Measurements from ENCODE around the gene ACRV1. TPM values are rescaled to one million over a fixed set of nuclear protein-coding genes. Genes with fewer than 3 reads are reported as not detected.

ACRV1 gene
- total RNA-seq, 1 experiment from 2014 or later, result 0.26 TPM

DNA sequence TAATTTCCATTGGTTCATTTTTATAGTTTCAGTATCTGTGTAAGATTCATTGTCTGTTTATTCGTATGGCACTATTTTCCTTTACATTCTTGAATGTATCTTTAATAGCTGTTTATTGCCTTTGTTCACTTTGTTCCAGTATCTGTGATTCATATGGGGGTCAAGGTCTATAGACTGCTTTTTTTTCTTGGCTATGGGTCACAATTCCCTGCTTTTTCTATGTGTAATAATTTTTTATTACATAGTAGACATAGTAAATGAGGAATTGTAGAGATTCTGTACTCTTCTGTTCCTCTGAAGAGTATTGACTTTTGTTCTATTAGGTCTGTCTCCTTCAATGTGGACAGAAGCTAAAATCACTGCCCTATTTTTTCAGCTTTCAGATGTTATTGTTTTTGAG is 10.5 kb downstream of the ACRV1 start:
- ChIA-PET POLR2A (interaction anchor here (1.2 kb wide), 1 partner anchor 49 kb away, joined by 3 read pairs; no protein-coding TSS in a partner anchor), CTCF (no interaction called here)
- no peak overlapping the region for H3K4me3 ChIP-seq (ENCODE audit: low read depth in 2 of 2, low read length in 2 of 2)
- no peak overlapping the region for H3K27ac ChIP-seq (ENCODE audit: low read length)
- in situ Hi-C loops (cut with HindIII; ENCODE audit: low pct_unique_long_range_greater_than_20kb, low sequenced_read_pairs), result no loop called here
- no peak for ATAC-seq
- intact Hi-C loops (cut with micrococcal nuclease; ENCODE audit: unreplicated experiment), result no loop called here
- no TSS peak for BruUV-seq (replicated peaks)
- TF ChIP-seq SIN3A (IDR thresholded peaks at IDR 0.05; ENCODE audit: borderline replicate concordance, insufficient read depth, low read depth, low read length), result no peak
- TF ChIP-seq, protein P1, sequence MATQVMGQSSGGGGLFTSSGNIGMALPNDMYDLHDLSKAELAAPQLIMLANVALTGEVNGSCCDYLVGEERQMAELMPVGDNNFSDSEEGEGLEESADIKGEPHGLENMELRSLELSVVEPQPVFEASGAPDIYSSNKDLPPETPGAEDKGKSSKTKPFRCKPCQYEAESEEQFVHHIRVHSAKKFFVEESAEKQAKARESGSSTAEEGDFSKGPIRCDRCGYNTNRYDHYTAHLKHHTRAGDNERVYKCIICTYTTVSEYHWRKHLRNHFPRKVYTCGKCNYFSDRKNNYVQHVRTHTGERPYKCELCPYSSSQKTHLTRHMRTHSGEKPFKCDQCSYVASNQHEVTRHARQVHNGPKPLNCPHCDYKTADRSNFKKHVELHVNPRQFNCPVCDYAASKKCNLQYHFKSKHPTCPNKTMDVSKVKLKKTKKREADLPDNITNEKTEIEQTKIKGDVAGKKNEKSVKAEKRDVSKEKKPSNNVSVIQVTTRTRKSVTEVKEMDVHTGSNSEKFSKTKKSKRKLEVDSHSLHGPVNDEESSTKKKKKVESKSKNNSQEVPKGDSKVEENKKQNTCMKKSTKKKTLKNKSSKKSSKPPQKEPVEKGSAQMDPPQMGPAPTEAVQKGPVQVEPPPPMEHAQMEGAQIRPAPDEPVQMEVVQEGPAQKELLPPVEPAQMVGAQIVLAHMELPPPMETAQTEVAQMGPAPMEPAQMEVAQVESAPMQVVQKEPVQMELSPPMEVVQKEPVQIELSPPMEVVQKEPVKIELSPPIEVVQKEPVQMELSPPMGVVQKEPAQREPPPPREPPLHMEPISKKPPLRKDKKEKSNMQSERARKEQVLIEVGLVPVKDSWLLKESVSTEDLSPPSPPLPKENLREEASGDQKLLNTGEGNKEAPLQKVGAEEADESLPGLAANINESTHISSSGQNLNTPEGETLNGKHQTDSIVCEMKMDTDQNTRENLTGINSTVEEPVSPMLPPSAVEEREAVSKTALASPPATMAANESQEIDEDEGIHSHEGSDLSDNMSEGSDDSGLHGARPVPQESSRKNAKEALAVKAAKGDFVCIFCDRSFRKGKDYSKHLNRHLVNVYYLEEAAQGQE (IDR thresholded peaks at IDR 0.05; ENCODE audit: insufficient read depth in 1 of 2, low read depth in 2 of 2, low read length in 1 of 2), result no peak
- TF ChIP-seq, protein P2, sequence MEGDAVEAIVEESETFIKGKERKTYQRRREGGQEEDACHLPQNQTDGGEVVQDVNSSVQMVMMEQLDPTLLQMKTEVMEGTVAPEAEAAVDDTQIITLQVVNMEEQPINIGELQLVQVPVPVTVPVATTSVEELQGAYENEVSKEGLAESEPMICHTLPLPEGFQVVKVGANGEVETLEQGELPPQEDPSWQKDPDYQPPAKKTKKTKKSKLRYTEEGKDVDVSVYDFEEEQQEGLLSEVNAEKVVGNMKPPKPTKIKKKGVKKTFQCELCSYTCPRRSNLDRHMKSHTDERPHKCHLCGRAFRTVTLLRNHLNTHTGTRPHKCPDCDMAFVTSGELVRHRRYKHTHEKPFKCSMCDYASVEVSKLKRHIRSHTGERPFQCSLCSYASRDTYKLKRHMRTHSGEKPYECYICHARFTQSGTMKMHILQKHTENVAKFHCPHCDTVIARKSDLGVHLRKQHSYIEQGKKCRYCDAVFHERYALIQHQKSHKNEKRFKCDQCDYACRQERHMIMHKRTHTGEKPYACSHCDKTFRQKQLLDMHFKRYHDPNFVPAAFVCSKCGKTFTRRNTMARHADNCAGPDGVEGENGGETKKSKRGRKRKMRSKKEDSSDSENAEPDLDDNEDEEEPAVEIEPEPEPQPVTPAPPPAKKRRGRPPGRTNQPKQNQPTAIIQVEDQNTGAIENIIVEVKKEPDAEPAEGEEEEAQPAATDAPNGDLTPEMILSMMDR (IDR thresholded peaks at IDR 0.05), result no peak
- no peak for TF ChIP-seq TCF7L2 (IDR thresholded peaks at IDR 0.05; ENCODE audit: low read depth, low read length)
- TF ChIP-seq POLR2AphosphoS5 (IDR thresholded peaks at IDR 0.05; ENCODE audit: low read depth, low read length), result no peak
- DNase-seq (ENCODE audit: low read depth, low spot score), result no peak
- H3K9me3 ChIP-seq (ENCODE audit: control insufficient read depth, insufficient read depth, low read depth, low read length), result no peaks in the 10 kb centered on the region
- no peaks in the 10 kb centered on the region for H3K27me3 ChIP-seq (ENCODE audit: control insufficient read depth, insufficient read depth, low read length)
- H3K4me1 ChIP-seq (ENCODE audit: control insufficient read depth, insufficient read depth, low read length), result no peaks in the 10 kb centered on the region
- H3K36me3 ChIP-seq (ENCODE audit: control insufficient read depth, insufficient read depth, low read length), result no peaks in the 10 kb centered on the region

DNA sequence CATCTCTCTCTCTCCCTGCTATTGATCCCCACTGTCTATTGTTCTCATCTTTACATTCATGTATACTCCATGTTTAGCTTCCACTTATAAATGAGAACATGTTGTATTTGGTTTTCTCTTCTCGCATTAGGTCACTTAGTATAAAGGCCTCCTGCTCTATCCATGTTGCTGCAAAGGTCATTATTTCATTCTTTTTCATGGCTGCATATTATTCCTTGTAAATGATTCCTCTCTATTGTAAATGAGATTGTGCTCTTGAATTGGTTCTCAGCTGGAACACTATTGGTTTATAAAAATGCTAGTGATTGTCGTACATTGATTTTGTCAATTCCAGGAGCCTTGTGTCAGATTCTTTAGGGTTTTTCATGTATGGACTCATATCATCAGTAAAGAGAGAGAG is 13.5 kb downstream of the ACRV1 start:
- Histone ChIP-seq H3K9me3 (ENCODE audit: control insufficient read depth, insufficient read depth, low read depth, low read length) (no peaks in the 10 kb centered on the region), H3K27ac (ENCODE audit: low read length) (no peak overlapping the region), H3K36me3 (ENCODE audit: control insufficient read depth, insufficient read depth, low read length) (no peaks in the 10 kb centered on the region), H3K4me1 (ENCODE audit: control insufficient read depth, insufficient read depth, low read length) (no peaks in the 10 kb centered on the region), H3K4me3 (ENCODE audit: low read depth in 2 of 2, low read length in 2 of 2) (no peak overlapping the region), H3K27me3 (ENCODE audit: control insufficient read depth, insufficient read depth, low read length) (no peaks in the 10 kb centered on the region)
- intact Hi-C loops (cut with micrococcal nuclease; ENCODE audit: unreplicated experiment), result no loop called here
- ChIA-PET POLR2A (no interaction called here), CTCF (no interaction called here)
- in situ Hi-C loops (cut with HindIII; ENCODE audit: low pct_unique_long_range_greater_than_20kb, low sequenced_read_pairs), result no loop called here
- ATAC-seq, result no peak
- no peak for DNase-seq (ENCODE audit: low read depth, low spot score)
- no TSS peak for BruUV-seq (replicated peaks)
- TF ChIP-seq SIN3A (IDR thresholded peaks at IDR 0.05; ENCODE audit: borderline replicate concordance, insufficient read depth, low read depth, low read length), result no peak
- TF ChIP-seq, protein P2 (IDR thresholded peaks at IDR 0.05), result no peak
- TF ChIP-seq POLR2AphosphoS5 (IDR thresholded peaks at IDR 0.05; ENCODE audit: low read depth, low read length), result no peak
- TF ChIP-seq, protein P1 (IDR thresholded peaks at IDR 0.05; ENCODE audit: insufficient read depth in 1 of 2, low read depth in 2 of 2, low read length in 1 of 2), result no peak
- no peak for TF ChIP-seq TCF7L2 (IDR thresholded peaks at IDR 0.05; ENCODE audit: low read depth, low read length)
